Rectal smooth muscle tissue (tissue), 1 donor: Measurements from ENCODE around the gene DPEP1.

Experiments used
- H3K27ac ChIP-seq: one replicate; pipeline ENCODE4 v1.7.0; 2013; ENCODE audit warnings: low read depth, low read length, inconsistent platforms
- H3K27me3 ChIP-seq: one replicate; pipeline ENCODE4 v1.7.0; 2013; ENCODE audit warnings: low read length; ENCODE audit not compliant: control insufficient read depth, insufficient read depth
- H3K36me3 ChIP-seq: one replicate; pipeline ENCODE4 v1.7.0; 2013; ENCODE audit warnings: low read length; ENCODE audit not compliant: control insufficient read depth, insufficient read depth
- H3K4me1 ChIP-seq: one replicate; pipeline ENCODE4 v1.7.0; 2013; ENCODE audit warnings: low read length; ENCODE audit not compliant: control insufficient read depth, insufficient read depth
- H3K4me3 ChIP-seq: one replicate; pipeline ENCODE4 v1.7.0; 2013; ENCODE audit warnings: low read length
- H3K9ac ChIP-seq: one replicate; pipeline ENCODE4 v1.7.0; 2013; ENCODE audit warnings: low read length

Gene DPEP1

GRCh38 chr16:89607453-89607852, 6.0 kb upstream of the DPEP1 start:
- H3K27ac ChIP-seq: no peak overlapping the region
- H3K36me3 ChIP-seq: no peaks in the 10 kb centered on the region
- no peak overlapping the region for H3K9ac ChIP-seq
- H3K27me3 ChIP-seq: peaks cover 7% of the 10 kb centered on the region
- H3K4me3 ChIP-seq: no peak overlapping the region
- no peaks in the 10 kb centered on the region for H3K4me1 ChIP-seq

DNA sequence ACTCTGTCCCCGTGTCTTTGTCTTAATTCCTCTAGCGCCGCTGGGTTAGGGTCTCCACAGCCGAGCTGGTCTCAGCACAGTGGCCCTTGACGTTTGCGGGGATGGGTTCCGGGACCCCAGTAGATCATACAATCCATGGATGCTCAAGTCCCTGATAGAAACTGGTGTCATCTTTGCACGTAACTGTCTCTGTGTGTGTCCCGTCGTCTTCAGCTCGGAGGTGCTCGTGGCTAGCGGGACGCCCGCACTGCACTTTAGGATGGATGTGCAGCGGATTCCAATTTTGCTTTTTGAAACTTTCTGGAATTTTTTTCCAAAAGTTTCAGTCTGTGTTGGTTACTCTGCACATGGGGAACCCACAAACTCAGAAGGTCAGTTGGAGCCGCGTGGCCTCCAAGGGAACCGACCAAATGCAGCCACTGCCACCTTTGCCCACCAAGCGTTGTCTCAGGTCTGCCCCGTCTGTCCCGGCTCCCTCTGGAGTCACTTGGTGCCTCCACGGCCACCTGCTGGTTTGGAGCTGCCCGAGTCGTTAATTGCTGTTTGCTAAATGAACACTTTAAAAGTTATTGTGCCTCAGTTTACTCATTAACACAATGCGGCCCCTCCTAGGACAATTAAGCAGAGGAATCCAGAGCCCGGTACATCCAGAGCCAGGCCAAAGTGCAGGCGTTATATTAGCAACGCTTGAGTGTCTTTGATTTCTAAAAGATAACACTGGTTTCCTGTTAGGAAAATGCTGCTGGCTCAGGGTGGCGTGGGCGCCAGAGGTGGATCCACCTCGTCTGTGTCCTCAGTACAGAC, 5.3 kb upstream of the DPEP1 start:
- H3K9ac ChIP-seq: no peak overlapping the region
- no peaks in the 10 kb centered on the region for H3K4me1 ChIP-seq
- no peak overlapping the region for H3K4me3 ChIP-seq
- H3K27ac ChIP-seq: no peak overlapping the region
- H3K27me3 ChIP-seq: peaks cover 6% of the 10 kb centered on the region
- no peaks in the 10 kb centered on the region for H3K36me3 ChIP-seq

DNA sequence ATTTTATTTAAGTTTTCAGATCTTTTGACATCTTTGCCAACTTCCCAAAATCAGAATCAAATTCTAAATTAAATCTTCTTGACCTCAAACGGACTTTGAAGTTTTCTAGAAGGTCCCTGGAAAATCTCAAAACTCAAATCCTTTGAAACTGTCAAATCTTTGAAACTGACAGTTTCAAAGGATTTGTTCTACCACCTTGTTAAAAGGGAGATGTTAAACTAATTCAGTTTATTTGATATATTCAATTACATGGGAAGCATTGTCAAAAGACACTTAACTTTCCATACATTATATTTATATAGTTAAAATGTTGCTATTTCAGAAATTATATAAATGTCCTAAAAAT, 3.4 kb upstream of the DPEP1 start:
- Histone ChIP-seq H3K27ac (no peak overlapping the region), H3K27me3 (peaks cover 10% of the 10 kb centered on the region), H3K9ac (no peak overlapping the region), H3K36me3 (no peaks in the 10 kb centered on the region), H3K4me3 (no peak overlapping the region), H3K4me1 (no peaks in the 10 kb centered on the region)

- Histone ChIP-seq H3K4me3 (no peak overlapping the region), H3K27me3 (peaks cover 13% of the 10 kb centered on the region)
These were observed 851 bp upstream of the DPEP1 start for GRCh38 chr16:89612415-89613166.

DNA sequence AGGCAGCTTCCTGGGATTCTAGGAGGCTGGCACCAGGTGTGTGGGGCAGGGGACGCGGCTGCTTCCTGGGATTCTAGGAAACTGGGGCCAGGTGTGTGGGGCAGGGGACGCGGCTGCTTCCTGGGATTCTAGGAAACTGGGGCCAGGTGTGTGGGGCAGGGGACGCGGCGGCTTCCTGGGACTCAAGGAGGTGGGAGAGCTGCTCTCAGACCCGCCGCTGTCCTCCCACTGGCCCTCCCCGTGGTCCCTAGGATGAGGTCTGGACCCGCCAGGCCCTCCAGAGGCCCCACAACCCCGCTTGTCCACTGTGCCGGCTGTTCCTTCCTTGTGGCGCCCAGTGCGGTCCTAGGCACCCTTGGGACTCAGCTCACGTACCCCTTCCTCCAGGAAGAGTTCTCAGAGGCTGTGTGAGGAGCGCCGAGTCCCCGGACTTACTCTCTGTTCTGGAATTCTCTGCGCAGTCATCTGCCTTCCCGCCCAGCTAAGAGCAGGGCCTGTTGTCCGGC, 565 bp downstream of the DPEP1 start:
- H3K4me1 ChIP-seq: no peaks in the 10 kb centered on the region
- H3K9ac ChIP-seq: no peak overlapping the region
- no peaks in the 10 kb centered on the region for H3K36me3 ChIP-seq
- H3K27ac ChIP-seq: no peak overlapping the region
- peaks cover 13% of the 10 kb centered on the region for H3K27me3 ChIP-seq
- H3K4me3 ChIP-seq: no peak overlapping the region

More at GRCh38 chr16:89612415-89613166, 851 bp upstream of the DPEP1 start:
- Histone ChIP-seq H3K4me1 (no peaks in the 10 kb centered on the region), H3K9ac (no peak overlapping the region), H3K27ac (no peak overlapping the region), H3K36me3 (no peaks in the 10 kb centered on the region)

DNA sequence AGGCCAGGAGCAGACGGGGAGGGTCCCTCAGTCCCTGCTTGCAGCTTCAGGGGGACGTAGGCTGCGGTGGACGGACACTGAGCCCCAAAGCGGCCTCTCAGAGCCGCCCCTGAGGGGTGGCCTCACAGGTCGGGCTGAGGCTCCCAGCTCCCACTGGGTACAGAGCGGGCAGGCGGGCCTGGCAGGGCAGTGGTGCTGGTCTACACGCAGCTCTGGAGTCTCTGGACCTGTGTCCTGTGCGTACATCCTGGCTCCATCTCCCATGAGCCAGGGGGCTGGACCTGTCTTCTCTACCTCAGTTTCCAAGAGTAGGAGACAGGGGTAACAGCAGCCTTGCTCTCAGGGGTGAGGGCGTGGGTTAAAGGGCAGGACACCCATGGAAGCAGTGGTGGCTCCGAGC, 1.7 kb downstream of the DPEP1 start:
- no peak overlapping the region for H3K9ac ChIP-seq
- no peak overlapping the region for H3K4me3 ChIP-seq
- peaks cover 13% of the 10 kb centered on the region for H3K27me3 ChIP-seq
- no peak overlapping the region for H3K27ac ChIP-seq
- H3K4me1 ChIP-seq: no peaks in the 10 kb centered on the region
- H3K36me3 ChIP-seq: no peaks in the 10 kb centered on the region

DNA sequence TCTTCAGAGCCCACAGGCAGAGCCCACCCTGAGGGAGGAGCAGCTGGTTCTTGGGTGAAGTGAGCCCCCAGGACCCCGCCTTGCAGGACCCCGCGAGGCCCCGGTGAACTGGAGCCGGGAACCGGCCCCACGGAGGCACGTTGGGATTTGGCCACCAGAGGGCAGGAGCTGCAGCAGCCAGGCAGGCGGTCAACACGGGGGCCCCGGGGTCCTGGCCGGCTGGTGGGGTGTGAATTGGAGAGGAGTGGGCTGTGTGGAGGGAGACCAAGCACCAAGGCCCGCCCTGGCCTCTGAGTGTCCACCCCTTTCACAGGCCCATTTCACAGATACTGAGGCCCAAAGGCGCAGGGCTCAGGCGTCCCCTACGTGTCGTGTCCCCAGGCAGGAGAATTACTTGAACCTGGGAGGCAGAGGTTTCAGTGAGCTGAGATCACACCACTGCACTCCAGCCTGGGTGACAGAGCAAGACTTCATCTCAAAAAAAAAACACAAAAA, 2.2 kb downstream of the DPEP1 start:
- H3K4me1 ChIP-seq: no peaks in the 10 kb centered on the region
- no peak overlapping the region for H3K9ac ChIP-seq
- H3K4me3 ChIP-seq: no peak overlapping the region
- H3K36me3 ChIP-seq: no peaks in the 10 kb centered on the region
- no peak overlapping the region for H3K27ac ChIP-seq
- H3K27me3 ChIP-seq: peaks cover 13% of the 10 kb centered on the region

DNA sequence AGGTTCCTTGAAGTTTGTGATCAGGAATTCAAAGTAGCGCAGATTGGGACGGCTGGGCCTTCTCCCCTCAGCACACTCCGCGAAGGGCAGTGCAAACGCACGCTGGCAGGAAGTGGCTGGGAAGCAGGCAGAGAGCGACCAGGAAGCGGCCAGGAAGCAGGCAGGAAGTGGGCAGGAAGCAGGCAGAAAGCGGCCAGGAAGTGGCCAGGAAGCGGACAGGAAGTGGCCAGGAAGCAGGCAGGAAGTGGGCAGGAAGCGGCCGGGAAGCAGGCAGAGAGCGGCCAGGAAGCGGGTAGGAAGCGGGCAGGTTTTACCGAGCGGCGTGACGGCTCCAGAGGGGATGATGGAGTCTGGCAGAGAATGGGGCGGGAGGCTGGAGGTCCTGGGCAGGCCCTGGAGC, 3.2 kb downstream of the DPEP1 start:
- H3K27me3 ChIP-seq: peaks cover 13% of the 10 kb centered on the region
- H3K27ac ChIP-seq: no peak overlapping the region
- no peak overlapping the region for H3K9ac ChIP-seq
- no peak overlapping the region for H3K4me3 ChIP-seq
- no peaks in the 10 kb centered on the region for H3K4me1 ChIP-seq
- H3K36me3 ChIP-seq: no peaks in the 10 kb centered on the region

GRCh38 chr16:89617036-89617435, 3.6 kb downstream of the DPEP1 start:
- Histone ChIP-seq H3K4me3 (no peak overlapping the region), H3K27me3 (peaks cover 13% of the 10 kb centered on the region), H3K4me1 (no peaks in the 10 kb centered on the region), H3K27ac (no peak overlapping the region), H3K36me3 (no peaks in the 10 kb centered on the region), H3K9ac (no peak overlapping the region)

DNA sequence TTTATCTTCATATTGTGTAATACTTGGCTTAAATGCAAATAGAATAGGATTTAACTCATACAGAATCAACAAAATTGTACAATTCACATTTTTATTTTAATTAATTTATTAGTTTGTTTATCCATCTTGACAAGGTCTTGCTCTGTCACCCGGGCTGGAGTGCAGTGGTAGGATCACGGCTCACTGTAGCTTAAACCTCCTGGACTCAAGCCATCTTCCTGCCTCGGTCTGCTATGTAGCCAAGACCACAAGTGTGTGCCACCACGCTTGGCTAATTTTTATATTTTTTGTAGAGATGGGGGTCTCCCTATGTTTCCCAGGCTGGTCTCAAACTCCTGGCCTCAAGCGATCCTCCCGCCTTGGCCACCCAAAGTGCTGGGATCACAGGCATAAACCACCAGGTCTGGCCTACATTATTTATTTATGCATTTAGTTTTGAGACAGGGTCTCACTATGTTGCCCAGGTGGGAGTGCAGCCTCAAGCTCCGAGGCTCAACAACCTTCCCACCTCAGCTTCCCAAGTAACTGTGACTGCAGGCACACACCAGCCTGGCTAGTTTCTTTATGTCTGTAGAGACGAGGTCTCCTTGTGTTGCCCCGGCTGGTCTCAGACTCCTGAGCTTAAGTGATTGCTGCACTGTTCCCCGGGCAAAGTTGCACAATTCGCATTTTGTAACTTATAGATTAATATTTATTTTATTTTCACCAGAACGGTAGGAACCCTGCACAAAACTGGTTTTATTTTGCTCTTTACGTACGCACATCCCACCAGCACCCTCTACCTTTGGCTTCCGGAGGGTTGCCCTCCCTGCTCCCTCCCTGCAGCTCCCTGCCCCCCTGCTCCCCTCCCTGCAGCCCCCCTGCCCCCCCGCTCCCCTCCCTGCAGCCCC, 4.9 kb downstream of the DPEP1 start:
- Histone ChIP-seq H3K27me3 (peaks cover 9% of the 10 kb centered on the region), H3K9ac (no peak overlapping the region), H3K4me3 (no peak overlapping the region), H3K36me3 (no peaks in the 10 kb centered on the region), H3K27ac (no peak overlapping the region), H3K4me1 (no peaks in the 10 kb centered on the region)

- H3K27ac ChIP-seq: no peak overlapping the region
- peaks cover 6% of the 10 kb centered on the region for H3K27me3 ChIP-seq
These were observed 6.4 kb downstream of the DPEP1 start for GRCh38 chr16:89619840-89620239.

GRCh38 chr16:89620406-89620841, 7.0 kb downstream of the DPEP1 start:
- H3K27ac ChIP-seq: no peak overlapping the region
- no peaks in the 10 kb centered on the region for H3K36me3 ChIP-seq
- no peaks in the 10 kb centered on the region for H3K4me1 ChIP-seq
- no peak overlapping the region for H3K4me3 ChIP-seq
- peaks cover under 1% of the 10 kb centered on the region for H3K27me3 ChIP-seq
- no peak overlapping the region for H3K9ac ChIP-seq

More at GRCh38 chr16:89619840-89620239, 6.4 kb downstream of the DPEP1 start:
- Histone ChIP-seq H3K4me1 (no peaks in the 10 kb centered on the region), H3K36me3 (no peaks in the 10 kb centered on the region), H3K4me3 (no peak overlapping the region), H3K9ac (no peak overlapping the region)
